Muscle layer of duodenum (tissue), 2 donors: ENCODE data around the gene FNBP1L.

ENCODE experiments used
- H3K27ac ChIP-seq: one replicate; pipeline ENCODE4 v1.7.0; 2013; ENCODE audit warnings: mild to moderate bottlenecking, low read length
- H3K27me3 ChIP-seq: one replicate; pipeline ENCODE4 v1.7.0; 2013; ENCODE audit warnings: low read depth, mild to moderate bottlenecking, control low read depth, low read length
- H3K36me3 ChIP-seq, 2 donors: one replicate each; pipeline ENCODE4 v1.7.0; 2013; ENCODE audit warnings: low read length in 2 of 2, control low read depth in 1 of 2, mild to moderate bottlenecking in 1 of 2; ENCODE audit not compliant: insufficient read depth in 2 of 2, control insufficient read depth in 1 of 2
- H3K4me1 ChIP-seq, 2 donors: one replicate each; pipeline ENCODE4 v1.7.0; 2013; ENCODE audit warnings: low read length in 2 of 2, mild to moderate bottlenecking in 2 of 2, control low read depth in 1 of 2, moderate library complexity in 1 of 2; ENCODE audit not compliant: insufficient read depth in 2 of 2, control insufficient read depth in 1 of 2
- H3K4me3 ChIP-seq, 2 donors: one replicate each; pipeline ENCODE4 v1.7.0; 2013; ENCODE audit warnings: low read length in 2 of 2, low read depth in 1 of 2, mild to moderate bottlenecking in 1 of 2
- H3K9me3 ChIP-seq, 2 donors: one replicate each; pipeline ENCODE4 v1.7.0; 2013; ENCODE audit warnings: low read length in 2 of 2, control low read depth in 1 of 2, mild to moderate bottlenecking in 1 of 2; ENCODE audit not compliant: control insufficient read depth in 1 of 2
- donor health status: healthy.

Gene FNBP1L

DNA sequence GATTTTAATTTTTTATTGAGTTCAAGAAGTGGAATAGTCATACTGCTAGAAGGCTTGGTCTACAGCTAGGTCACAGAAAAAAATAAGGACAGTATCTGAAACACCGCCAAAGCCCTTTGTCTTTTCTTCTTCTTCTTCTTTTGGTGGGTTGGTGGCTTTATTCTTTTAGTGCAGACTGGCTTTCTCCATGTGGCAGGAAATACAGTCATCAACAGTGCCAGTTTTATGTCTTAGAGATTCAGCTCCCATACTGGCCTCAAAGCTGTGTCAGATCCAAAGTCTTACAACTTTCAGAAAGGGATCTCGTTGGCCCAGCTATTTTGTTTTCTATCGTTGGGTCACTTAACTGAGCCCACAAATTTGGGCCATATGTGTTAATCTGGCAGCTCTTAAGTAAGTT lies 58.2 kb downstream of the FNBP1L start:
- Histone ChIP-seq H3K36me3 (no peaks in the 10 kb centered on the region), H3K4me3 (no peak overlapping the region), H3K9me3 (no peaks in the 10 kb centered on the region), H3K27ac (no peak overlapping the region), H3K27me3 (no peaks in the 10 kb centered on the region), H3K4me1 (no peaks in the 10 kb centered on the region)

DNA sequence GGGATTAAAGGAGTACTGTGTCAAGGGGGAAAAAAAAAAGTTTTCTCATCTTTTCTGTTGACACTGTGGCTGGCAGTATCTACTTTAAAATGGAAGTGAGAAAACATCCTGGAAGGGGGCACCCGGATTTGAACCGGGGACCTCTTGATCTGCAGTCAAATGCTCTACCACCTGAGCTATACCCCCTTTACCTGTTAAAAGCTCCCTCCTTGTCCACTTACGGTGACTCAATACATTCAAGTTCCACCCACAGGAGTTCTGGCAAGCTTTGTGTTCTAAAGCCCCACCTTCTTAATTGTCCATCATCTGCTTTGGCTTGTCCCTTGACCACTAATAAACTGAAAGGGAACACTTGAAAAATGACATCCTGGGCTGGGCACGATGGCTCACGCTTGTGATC lies 68.2 kb downstream of the FNBP1L start:
- H3K36me3 ChIP-seq = no peaks in the 10 kb centered on the region
- H3K4me1 ChIP-seq = no peaks in the 10 kb centered on the region
- no peaks in the 10 kb centered on the region for H3K27me3 ChIP-seq
- no peak overlapping the region for H3K4me3 ChIP-seq
- H3K27ac ChIP-seq = no peak overlapping the region
- no peaks in the 10 kb centered on the region for H3K9me3 ChIP-seq

DNA sequence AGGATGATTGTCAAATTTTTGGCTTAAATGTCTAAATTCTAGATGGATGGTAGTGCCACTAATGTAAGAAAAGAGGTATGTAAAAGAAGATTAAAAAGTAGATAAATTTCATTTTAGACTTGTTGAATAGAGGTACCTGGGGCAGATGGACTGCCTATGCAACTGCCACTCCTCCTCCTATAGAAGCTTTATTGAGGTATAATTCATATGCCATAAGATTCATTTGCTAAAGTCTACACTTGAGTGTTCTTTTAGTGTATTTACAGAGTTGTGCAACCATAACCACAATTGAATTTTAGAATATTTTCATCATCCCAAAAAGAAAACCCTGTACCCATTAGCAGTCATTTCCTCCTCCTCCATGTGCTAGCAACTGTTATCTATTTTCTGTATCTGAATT lies 70.6 kb downstream of the FNBP1L start:
- Histone ChIP-seq H3K4me3 (no peak overlapping the region), H3K9me3 (no peaks in the 10 kb centered on the region), H3K36me3 (peaks cover 0 to 3% of the 10 kb centered on the region in 2 donors), H3K27me3 (no peaks in the 10 kb centered on the region), H3K27ac (no peak overlapping the region), H3K4me1 (no peaks in the 10 kb centered on the region)

DNA sequence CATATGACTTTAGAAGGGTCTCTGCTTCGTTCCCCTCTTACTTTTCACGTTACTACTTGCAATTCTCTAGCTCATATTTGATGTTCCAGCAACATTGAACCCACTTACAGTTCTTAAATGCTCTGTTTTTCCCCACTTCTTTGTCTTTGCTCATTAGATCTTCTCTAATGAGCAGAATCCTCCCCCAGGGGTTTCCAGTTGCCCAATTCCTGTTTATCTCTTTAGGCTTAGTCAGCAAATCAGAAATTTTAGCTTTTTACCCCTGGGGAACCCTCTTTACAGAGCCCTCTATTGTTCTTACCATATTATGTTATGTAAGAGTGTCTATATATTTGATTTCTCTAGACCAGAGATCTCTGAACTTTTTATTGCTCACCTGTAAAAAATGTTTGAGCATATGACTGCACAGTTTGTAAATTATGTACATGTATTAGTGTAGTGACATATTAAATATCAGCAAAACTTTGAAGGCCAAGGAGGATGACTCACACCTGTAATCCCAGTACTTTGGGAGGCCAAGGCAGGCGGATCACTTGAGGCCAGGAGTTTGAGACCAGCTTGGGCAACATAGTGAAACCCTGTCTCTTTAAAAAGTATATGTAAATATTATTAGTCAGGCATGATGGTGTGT lies 71.4 kb downstream of the FNBP1L start:
- H3K27me3 ChIP-seq = no peaks in the 10 kb centered on the region
- no peak overlapping the region for H3K27ac ChIP-seq
- no peaks in the 10 kb centered on the region for H3K9me3 ChIP-seq
- no peak overlapping the region for H3K4me3 ChIP-seq
- H3K4me1 ChIP-seq = no peaks in the 10 kb centered on the region
- peaks cover 0 to 3% of the 10 kb centered on the region in 2 donors for H3K36me3 ChIP-seq

DNA sequence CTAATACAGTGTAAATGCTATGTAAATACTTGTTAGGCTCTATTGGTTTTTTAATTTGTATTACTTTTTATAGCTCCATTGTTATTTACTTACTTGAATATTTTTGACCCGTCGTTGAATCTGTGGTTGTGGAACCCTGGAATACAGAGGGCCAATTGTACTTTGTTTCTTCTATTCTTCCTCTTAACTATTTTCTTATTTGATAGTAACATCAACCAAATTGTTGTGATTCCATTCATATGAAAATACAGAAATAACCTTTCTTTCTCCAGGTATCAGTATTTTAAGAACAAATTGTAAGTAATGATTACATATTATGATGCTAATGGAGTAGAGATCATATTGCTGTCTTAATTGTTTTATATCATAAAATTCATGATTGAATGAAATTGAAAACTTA lies 73.7 kb downstream of the FNBP1L start:
- H3K4me1 ChIP-seq = no peaks in the 10 kb centered on the region
- H3K9me3 ChIP-seq = no peaks in the 10 kb centered on the region
- H3K27ac ChIP-seq = no peak overlapping the region
- no peak overlapping the region for H3K4me3 ChIP-seq
- no peaks in the 10 kb centered on the region for H3K27me3 ChIP-seq
- H3K36me3 ChIP-seq = peaks cover 0 to 3% of the 10 kb centered on the region in 2 donors

DNA sequence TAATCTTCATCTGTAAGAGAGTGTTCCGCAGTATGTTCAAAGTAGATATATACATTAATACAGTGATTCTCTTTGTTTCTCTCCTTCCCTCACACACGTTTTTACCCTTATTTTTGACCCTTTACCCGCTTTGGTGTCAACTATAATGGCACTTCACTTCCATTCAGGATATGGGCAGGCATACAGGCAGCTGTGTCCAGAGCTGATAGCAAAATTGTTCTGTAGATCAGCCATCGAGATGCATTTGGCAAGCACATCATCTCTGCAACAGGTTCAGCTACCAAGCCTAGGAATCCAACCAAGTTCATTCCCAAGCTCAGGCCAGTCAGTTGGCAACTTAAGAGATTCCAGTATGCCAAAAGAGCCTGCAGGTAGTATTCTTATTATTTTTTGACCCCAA lies 74.8 kb downstream of the FNBP1L start:
- no peaks in the 10 kb centered on the region for H3K9me3 ChIP-seq
- H3K36me3 ChIP-seq = peaks cover 0 to 3% of the 10 kb centered on the region in 2 donors
- no peak overlapping the region for H3K4me3 ChIP-seq
- no peaks in the 10 kb centered on the region for H3K4me1 ChIP-seq
- no peaks in the 10 kb centered on the region for H3K27me3 ChIP-seq
- H3K27ac ChIP-seq = no peak overlapping the region

DNA sequence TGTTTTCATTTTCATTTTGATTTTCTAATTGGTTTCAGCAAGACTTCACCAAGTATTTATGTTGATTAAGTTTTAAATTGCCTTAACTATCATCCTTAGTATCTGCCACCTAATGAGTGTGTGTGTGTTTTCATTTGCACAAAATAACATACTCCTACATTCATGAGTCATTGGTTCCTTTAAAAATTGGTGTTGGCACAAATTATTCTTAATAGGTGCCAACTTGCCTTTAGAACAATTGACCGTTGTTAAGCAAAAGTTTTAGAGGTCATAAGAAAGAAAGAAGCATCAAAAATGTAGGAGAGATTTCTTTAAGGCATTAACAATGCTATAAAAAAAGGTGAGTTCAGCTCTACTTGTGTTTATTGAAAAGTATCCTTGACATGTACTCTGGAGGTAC lies 77.5 kb downstream of the FNBP1L start:
- Histone ChIP-seq H3K27me3 (no peaks in the 10 kb centered on the region), H3K36me3 (peaks cover 0 to 3% of the 10 kb centered on the region in 2 donors), H3K9me3 (no peaks in the 10 kb centered on the region), H3K4me1 (no peaks in the 10 kb centered on the region), H3K27ac (no peak overlapping the region), H3K4me3 (no peak overlapping the region)

DNA sequence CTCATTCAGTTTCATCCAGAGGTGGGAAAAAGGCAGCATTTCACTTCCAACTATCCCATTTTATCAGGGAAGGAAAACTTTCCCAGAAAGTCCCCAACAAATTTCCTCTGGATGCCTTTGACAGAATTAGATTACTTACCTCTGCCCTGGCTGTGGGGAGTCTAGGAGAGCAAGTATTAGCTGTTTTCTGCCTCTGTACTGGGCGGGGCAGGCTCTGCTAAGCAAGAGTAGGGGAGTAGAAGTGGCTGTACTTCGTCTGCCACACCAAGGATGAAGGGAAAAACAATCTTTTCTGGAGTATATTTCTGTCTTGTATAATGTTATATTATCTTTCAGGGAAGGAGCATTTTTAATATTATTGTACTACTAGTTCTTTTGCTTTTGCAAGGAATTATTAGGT lies 78.5 kb downstream of the FNBP1L start:
- Histone ChIP-seq H3K9me3 (no peaks in the 10 kb centered on the region), H3K4me3 (no peak overlapping the region), H3K36me3 (peaks cover 0 to 3% of the 10 kb centered on the region in 2 donors), H3K27ac (no peak overlapping the region), H3K27me3 (no peaks in the 10 kb centered on the region), H3K4me1 (no peaks in the 10 kb centered on the region)

DNA sequence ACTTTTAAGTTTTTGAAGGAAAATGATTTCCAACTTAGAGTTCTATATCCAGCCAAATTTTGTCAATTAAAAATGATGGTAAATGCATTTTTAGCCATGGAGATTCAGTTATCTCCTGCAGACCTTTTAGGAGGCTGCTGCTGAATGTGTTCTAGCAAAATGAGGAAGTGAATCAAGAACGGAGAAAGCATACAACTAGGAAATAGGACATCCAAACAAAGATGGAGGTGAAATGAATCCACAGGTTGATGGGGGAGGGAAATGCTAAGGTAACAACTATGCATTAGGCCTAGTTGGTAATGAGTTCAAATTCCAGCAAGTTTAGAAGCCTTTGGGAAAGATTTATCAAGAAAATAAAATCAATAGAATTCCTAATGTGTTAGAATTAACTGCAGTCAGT lies 80.5 kb downstream of the FNBP1L start:
- Histone ChIP-seq H3K36me3 (no peaks in the 10 kb centered on the region), H3K4me1 (no peaks in the 10 kb centered on the region), H3K4me3 (no peak overlapping the region), H3K9me3 (no peaks in the 10 kb centered on the region), H3K27me3 (no peaks in the 10 kb centered on the region), H3K27ac (no peak overlapping the region)

DNA sequence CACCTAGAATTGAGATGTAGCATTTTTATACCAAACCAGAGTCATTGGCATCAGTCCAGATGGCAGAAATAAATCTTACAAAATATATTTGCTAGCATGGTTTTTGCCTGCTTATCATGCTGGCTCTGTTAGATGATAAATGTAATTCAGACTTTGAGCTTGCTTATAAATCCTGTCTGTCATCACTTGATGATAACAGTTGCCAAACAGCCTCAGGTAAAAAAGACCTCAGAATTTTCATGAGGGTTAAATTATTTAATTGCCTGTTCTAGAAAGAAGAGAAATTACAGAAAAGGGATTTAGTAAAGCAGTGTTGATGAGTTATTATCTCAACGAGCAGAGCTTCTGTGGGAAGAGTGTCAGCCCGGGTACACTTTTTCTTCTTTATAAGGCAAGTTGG lies 83.3 kb downstream of the FNBP1L start:
- H3K4me3 ChIP-seq = no peak overlapping the region
- H3K36me3 ChIP-seq = peaks cover 0 to 5% of the 10 kb centered on the region in 2 donors
- H3K4me1 ChIP-seq = no peaks in the 10 kb centered on the region
- H3K27ac ChIP-seq = no peak overlapping the region
- H3K27me3 ChIP-seq = no peaks in the 10 kb centered on the region
- no peaks in the 10 kb centered on the region for H3K9me3 ChIP-seq

DNA sequence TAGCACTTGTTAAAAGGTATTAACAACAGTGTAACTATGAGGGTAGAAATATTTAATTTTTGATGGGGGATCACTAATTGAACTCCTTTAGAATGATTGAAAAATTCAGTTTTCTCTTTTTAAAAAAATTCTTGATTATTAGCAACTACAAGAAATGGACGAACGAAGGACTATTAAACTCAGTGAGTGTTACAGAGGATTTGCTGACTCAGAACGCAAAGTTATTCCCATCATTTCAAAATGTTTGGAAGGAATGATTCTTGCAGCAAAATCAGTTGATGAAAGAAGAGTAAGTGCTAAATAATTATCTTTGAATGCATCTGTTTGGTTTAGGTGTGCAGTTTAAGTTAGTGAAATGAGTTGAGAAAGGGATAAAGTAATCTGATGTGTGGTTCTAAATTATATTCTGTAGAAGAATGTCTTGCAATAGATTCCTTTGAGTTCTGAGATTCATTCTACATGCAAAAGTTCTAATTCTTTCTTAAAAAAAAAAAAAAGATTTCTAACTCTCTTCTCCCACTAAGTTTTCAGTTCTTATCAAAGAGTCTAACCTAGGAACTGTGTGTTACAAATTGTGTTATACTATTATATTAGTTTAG lies 85.0 kb downstream of the FNBP1L start:
- Histone ChIP-seq H3K4me3 (no peak overlapping the region), H3K27ac (no peak overlapping the region), H3K36me3 (peaks cover 0 to 5% of the 10 kb centered on the region in 2 donors), H3K4me1 (no peaks in the 10 kb centered on the region), H3K27me3 (no peaks in the 10 kb centered on the region), H3K9me3 (no peaks in the 10 kb centered on the region)

DNA sequence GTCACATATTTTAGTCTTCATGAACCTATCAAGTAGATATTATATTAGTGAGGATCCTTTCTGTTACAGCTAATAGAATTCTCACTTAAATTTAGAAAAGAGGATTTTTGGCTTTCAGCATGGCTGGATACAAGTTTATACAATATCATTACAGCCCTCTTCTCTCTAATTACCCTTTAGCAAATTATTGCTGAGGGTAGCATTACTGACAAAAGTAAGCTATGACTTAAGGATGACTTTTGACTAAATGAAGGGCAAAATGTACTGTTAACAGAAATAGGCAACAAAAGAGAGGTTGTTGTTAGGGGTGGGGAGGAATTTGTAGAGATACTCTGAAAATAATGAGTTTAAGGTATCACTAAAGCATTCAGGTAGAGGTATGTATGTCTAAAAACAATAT lies 85.8 kb downstream of the FNBP1L start:
- no peaks in the 10 kb centered on the region for H3K4me1 ChIP-seq
- no peak overlapping the region for H3K4me3 ChIP-seq
- H3K27ac ChIP-seq = no peak overlapping the region
- no peaks in the 10 kb centered on the region for H3K27me3 ChIP-seq
- peaks cover 0 to 5% of the 10 kb centered on the region in 2 donors for H3K36me3 ChIP-seq
- no peaks in the 10 kb centered on the region for H3K9me3 ChIP-seq
